CD4-positive, alpha-beta T cell (primary cell): ENCODE measurements around the gene TMEM187. TPM values are rescaled to one million over a fixed set of nuclear protein-coding genes. Genes with fewer than 3 reads are reported as not detected.

Experiments used
- ATAC-seq: fragments of 200-7000 bp; cut with Tn5 transposase; one replicate; pipeline ENCODE4 v1.10.0; 2022; ENCODE audit warnings: mild to moderate bottlenecking; ENCODE audit not compliant: poor library complexity
- CTCF ChIA-PET: fragments of 350-600 bp; sonication (Branson Sonifier 250); formaldehyde crosslinking; loops from one replicate; lab custom pipeline; 2021; ENCODE audit warnings: antibody characterized with exemption, inconsistent platforms; lab: Charles Lee
- POLR2A ChIA-PET: fragments of 350-600 bp; sonication (Branson Sonifier 250); formaldehyde crosslinking; loops from one replicate; lab custom pipeline; 2021; ENCODE audit warnings: antibody characterized with exemption, inconsistent platforms; lab: Charles Lee
- DNase-seq, 14 experiments: peaks; one replicate each; pipeline ENCODE4 v3.0.0-alpha.2; 2013 to 2020; ENCODE audit warnings: mixed read lengths in 2 of 14
- H3K27ac ChIP-seq, 2 donors: one replicate each; pipeline versions ENCODE4 v1.5.1 to v1.7.0; 2013; ENCODE audit warnings: low read length in 2 of 2, low read depth in 1 of 2, mild to moderate bottlenecking in 1 of 2
- H3K27me3 ChIP-seq, 2 experiments: 1 replicate in 1 of 2; 2 replicates in 1 of 2; pipeline versions ENCODE4 v1.6.1 to v1.7.0; 2013; ENCODE audit warnings: low read length in 2 of 2, control low read depth in 1 of 2, mild to moderate bottlenecking in 1 of 2, moderate library complexity in 1 of 2; ENCODE audit not compliant: insufficient read depth in 2 of 2, control insufficient read depth in 1 of 2
- H3K36me3 ChIP-seq: one replicate; pipeline ENCODE4 v1.6.1; 2013; ENCODE audit warnings: low read length, control low read depth; ENCODE audit not compliant: insufficient read depth
- H3K4me1 ChIP-seq: one replicate; pipeline ENCODE4 v1.6.1; 2013; ENCODE audit warnings: low read length, control low read depth; ENCODE audit not compliant: insufficient read depth
- H3K4me3 ChIP-seq: one replicate; pipeline ENCODE4 v1.5.1; 2013; ENCODE audit warnings: mild to moderate bottlenecking, low read length, moderate library complexity
- H3K9me3 ChIP-seq, 2 experiments: 1 replicate in 1 of 2; 2 replicates in 1 of 2; pipeline versions ENCODE4 v1.6.1 to v1.7.0; 2013; ENCODE audit warnings: low read length in 2 of 2, mild to moderate bottlenecking in 2 of 2, control low read depth in 1 of 2, moderate library complexity in 1 of 2; ENCODE audit not compliant: control insufficient read depth in 1 of 2, insufficient read depth in 1 of 2
- H3K27ac Mint-ChIP-seq: one replicate; pipeline ENCODE4 v1.8.0; 2020; ENCODE audit warnings: mixed read lengths
- H3K27me3 Mint-ChIP-seq: one replicate; pipeline ENCODE4 v1.8.0; 2021; ENCODE audit warnings: mixed read lengths
- H3K36me3 Mint-ChIP-seq: one replicate; pipeline ENCODE4 v1.8.0; 2021; ENCODE audit warnings: low read depth, mixed read lengths
- H3K4me1 Mint-ChIP-seq: one replicate; pipeline ENCODE4 v1.8.0; 2021; ENCODE audit warnings: low read depth, mixed read lengths
- H3K4me3 Mint-ChIP-seq: one replicate; pipeline ENCODE4 v1.8.0; 2020; ENCODE audit warnings: mild to moderate bottlenecking, mixed read lengths
- H3K9me3 Mint-ChIP-seq: one replicate; pipeline ENCODE4 v1.8.0; 2020; ENCODE audit warnings: mixed read lengths
- CTCF ChIP-seq: fragments of 200-600 bp; IDR thresholded peaks from one replicate; pipeline ENCODE4 v1.8.0; 2022; ENCODE audit warnings: antibody characterized with exemption, mild to moderate bottlenecking
- intact Hi-C, 2 experiments: fragments of 100-400 bp; cut with DNase I in 1 of 2; cut with micrococcal nuclease in 1 of 2; formaldehyde crosslinking; loops; one replicate each; pipeline versions ENCODE4 v1.15.1 to v1.9.0; 2023 to 2025; cut with DNase I, micrococcal nuclease
- total RNA-seq, 174 experiments: library from RNA in 2 of 174; stranded (reverse) in 2 of 174; gene quantifications; one replicate each; pipeline ENCODE4 v1.2.3 and lab custom pipeline; 2021 to 2026

TMEM187 gene
- total RNA-seq, 2 experiments from 2014 or later = 1.4 to 2.0 TPM

DNA sequence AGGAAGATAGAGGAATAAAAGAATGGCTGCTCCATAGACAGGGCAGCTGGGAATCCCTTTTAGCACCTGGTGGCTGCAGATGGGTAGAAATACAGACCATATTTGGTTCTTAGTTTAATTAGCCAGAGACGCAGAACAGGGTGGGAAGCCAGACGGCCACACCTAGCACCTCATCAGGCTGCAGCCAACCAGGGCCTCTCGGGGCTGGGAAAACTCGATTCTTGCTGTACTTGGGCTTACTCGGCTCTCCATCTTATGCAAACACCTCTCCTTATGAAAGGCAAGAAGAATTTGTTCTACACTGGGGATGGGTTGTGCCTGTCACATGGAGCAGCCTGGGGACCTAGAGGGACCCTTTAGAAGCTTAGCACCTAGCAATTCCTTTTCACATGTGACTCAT, 27.5 kb downstream of the TMEM187 start:
- ChIA-PET CTCF (no interaction called here), POLR2A (no interaction called here)
- no peak overlapping the region for H3K27ac Mint-ChIP-seq
- no peak for TF ChIP-seq CTCF
- peaks cover 11% of the 10 kb centered on the region for H3K4me1 Mint-ChIP-seq
- Histone ChIP-seq H3K27ac (no peak overlapping the region), H3K4me1 (peaks cover 16% of the 10 kb centered on the region), H3K4me3 (no peak overlapping the region), H3K27me3 (no peaks in the 10 kb centered on the region), H3K36me3 (no peaks in the 10 kb centered on the region), H3K9me3 (no peaks in the 10 kb centered on the region)
- no peaks in the 10 kb centered on the region for H3K27me3 Mint-ChIP-seq
- intact Hi-C loops = no loop called here
- no peaks in the 10 kb centered on the region for H3K36me3 Mint-ChIP-seq
- no peak overlapping the region for H3K4me3 Mint-ChIP-seq
- ATAC-seq = no peak
- no peaks in the 10 kb centered on the region for H3K9me3 Mint-ChIP-seq
- DNase-seq = no peak

GRCh38 chrX:154002215-154002719, 29.7 kb downstream of the TMEM187 start:
- ATAC-seq (peak; percentile 84), DNase-seq (peak in 5 of 14 experiments; percentile 30 to 79 (median 66))
- Mint-ChIP-seq H3K27ac (peak overlapping the region; percentile 63), H3K27me3 (no peaks in the 10 kb centered on the region), H3K4me3 (peak overlapping the region; percentile 69), H3K9me3 (no peaks in the 10 kb centered on the region), H3K36me3 (no peaks in the 10 kb centered on the region), H3K4me1 (peaks cover 11% of the 10 kb centered on the region)
- no peaks in the 10 kb centered on the region for H3K36me3 ChIP-seq
- H3K27ac ChIP-seq = no peak overlapping the region
- ChIA-PET CTCF (interaction anchor here (0.6 to 1.0 kb wide), 2 partner anchors 12 to 57 kb away, joined by 3 to 4 read pairs; no protein-coding TSS in a partner anchor), POLR2A (interaction anchor here (1.0 to 1.4 kb wide), 3 partner anchors 13 to 31 kb away, joined by 3 to 4 read pairs (median 4); partner anchors contain the start of gene HCFC1)
- TF ChIP-seq CTCF = no peak
- intact Hi-C loops = no loop called here
- H3K4me3 ChIP-seq = peak overlapping the region; percentile 49
- H3K9me3 ChIP-seq = no peaks in the 10 kb centered on the region
- H3K4me1 ChIP-seq = peaks cover 16% of the 10 kb centered on the region
- H3K27me3 ChIP-seq = no peaks in the 10 kb centered on the region

DNA sequence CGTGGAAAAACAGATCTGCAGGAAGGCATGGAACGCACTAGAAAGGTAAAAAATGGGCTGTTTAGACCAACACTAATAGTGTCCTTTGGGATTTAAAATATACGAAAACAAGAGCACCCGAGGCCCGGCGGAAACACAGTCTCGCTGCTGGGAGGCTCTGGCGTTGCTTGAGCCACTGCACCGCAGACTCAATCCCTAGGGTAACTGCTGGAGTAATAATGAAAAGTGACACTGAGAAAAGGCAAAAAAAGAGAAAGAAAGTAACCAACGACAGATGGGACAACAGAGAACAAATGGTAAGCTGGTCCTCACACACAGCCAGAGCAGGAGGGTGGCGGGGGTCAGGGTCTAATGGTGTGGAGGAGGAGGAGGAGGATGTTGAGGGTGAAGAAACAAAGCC, 31.8 kb downstream of the TMEM187 start:
- intact Hi-C loops = no loop called here
- peaks cover 16% of the 10 kb centered on the region for H3K4me1 ChIP-seq
- POLR2A ChIA-PET = interaction anchor here (1.2 kb wide), 1 partner anchor 9 kb away, joined by 3 read pairs; no protein-coding TSS in a partner anchor

More for the DNA sequence above, 31.8 kb downstream of the TMEM187 start:
- no peak overlapping the region for H3K27ac ChIP-seq
- Mint-ChIP-seq H3K36me3 (no peaks in the 10 kb centered on the region), H3K4me3 (no peak overlapping the region), H3K27ac (no peak overlapping the region), H3K27me3 (no peaks in the 10 kb centered on the region), H3K4me1 (peaks cover 11% of the 10 kb centered on the region), H3K9me3 (no peaks in the 10 kb centered on the region)
- CTCF ChIA-PET = interaction anchor here (1.9 kb wide), 1 partner anchor 9 kb away, joined by 8 read pairs; no protein-coding TSS in a partner anchor
- no peak overlapping the region for H3K4me3 ChIP-seq
- DNase-seq (no peak), ATAC-seq (no peak)
- no peaks in the 10 kb centered on the region for H3K36me3 ChIP-seq
- H3K9me3 ChIP-seq = no peaks in the 10 kb centered on the region
- TF ChIP-seq CTCF = no peak
- no peaks in the 10 kb centered on the region for H3K27me3 ChIP-seq
